Middle frontal gyrus (tissue), 1 donor: Measurements from ENCODE around the gene LRRC32.

Experiments
- DNase-seq: peaks from one replicate; pipeline ENCODE4 v3.0.0-alpha.2; 2015; ENCODE audit warnings: low spot score; ENCODE audit errors: extremely low spot score

The LRRC32 gene

DNA sequence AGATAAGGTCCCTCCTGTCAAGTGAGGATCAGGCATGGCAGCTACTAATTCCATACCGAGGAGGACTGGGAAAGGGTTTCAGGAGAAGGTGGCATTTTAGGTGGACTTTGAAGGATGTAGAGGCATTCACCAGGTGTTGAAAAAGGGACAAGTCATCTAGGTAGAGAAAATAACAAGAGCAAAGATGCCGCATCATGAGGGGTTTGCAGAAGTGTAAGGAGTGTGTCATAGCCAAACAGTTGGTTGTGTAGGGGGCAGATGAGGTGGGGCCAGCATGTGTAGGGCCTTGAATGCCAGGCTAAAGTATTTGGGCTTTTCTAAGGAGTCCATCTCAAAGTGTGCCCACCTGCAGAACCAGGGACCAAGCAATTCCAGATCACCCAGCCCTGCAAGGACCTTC, 11.6 kb upstream of the LRRC32 start:
- DNase-seq: no peak

DNA sequence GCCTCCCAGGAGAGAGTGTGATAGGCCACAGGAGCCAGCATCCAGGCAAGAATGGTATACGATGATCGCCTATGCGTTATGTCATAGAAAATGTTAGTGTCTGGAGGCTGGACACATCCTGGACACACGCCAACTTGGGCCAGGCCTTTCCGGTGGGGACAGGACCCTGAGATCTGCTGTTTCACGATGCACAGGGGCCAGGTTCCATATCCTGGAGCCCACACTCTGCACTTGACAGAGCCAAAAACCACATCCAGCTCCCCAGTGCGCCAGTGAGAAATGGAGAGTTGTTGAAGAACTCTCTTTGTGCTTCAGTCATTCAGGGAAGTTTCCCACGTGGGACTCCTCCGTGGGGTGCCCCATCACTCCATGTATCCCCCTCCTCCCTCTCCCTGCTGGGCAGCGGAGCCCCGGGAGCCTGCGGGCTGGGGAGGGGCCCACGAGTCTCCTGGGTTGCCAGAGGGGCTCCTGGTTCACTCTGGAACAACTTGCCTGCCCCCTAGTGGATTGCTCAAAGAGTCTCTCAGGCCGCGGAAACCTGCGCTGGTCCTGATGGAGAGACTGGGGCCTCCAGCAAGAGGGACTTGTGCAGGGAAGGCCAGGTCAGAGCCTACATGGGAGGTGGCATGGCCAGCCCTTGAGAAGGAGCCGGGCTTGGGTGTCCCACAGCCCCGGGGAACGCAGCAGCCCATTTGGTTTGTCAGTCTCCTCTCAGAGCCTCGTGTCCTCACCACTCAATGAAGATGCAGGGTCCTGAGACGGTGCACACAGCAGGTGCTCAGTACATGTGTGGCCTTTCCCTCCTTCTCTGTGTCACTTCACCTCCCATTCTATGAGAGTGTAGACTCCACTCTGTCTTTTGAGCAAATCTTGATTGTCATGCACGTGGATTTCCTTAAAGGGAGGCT, 10.2 kb upstream of the LRRC32 start:
- peak; percentile 24 for DNase-seq

DNA sequence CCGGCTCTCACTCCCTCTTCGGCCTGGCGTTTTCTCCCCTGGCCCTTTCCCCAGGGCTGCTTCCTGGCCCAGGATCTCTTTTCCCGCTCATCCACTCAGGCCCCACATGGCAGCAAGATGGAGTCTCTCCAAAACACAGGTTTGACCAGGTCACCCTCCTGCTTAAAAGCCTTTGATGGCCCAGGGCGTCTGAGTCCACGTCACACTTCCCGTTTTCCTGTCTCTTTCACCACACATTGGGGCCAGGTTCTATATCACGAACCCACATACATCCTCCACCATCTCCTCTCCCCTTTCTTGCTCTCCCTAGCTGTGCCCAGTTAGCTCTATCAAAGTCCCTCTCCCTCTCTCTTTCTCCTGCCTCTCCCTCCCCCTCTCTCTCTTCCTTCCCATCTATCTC, 7.8 kb upstream of the LRRC32 start:
- no peak for DNase-seq

DNA sequence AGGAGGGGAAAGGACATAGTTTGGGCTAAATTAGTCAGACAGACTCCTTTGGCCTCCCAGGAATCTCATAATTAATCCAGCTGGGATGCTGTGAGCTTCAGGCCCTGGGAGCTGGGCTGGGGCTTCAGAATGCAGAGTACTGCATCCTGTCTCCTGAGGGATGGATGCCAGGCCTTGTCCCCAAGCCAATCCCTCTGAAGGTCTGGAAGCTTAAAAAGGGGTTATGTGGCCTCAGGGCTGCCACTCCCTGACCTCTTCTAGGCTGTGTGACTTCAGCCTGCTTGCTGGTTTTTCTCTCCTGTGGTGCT, 6.9 kb upstream of the LRRC32 start:
- no peak for DNase-seq

DNA sequence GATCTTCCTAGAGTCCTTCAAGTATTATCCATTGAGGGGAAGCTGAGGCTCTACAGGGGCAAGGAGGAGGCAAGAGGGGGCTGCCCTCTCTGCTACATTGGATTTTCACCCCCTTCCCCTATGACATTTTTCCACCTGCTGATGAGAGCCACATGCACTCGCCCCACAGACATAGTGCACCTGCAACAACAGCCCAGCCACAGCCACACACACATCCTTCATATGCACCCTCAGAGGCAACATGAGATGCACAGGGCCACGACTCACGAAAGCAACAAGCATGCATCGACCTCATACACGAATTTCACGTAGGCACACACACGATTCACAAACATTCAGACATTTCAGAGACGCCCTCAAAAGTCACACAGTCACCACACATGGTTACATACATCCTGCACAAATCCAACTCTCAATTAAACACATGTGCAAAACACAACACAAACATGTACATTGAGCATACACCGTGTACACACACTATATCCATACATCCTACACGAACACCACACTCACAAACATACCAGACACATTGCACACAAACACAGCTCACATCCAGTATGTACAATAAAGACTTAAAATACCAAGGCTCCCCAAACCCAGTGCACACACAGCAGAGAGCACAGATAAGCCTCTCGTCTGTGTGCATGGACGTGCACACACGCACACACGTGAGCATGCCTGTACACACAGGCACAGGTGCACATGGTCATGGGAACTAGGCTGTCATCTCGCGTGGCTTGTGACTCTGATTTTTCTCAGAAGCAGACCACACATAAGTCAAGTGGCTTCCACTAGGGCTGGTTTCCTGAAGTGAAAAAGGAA, 6.3 kb upstream of the LRRC32 start:
- DNase-seq: no peak

DNA sequence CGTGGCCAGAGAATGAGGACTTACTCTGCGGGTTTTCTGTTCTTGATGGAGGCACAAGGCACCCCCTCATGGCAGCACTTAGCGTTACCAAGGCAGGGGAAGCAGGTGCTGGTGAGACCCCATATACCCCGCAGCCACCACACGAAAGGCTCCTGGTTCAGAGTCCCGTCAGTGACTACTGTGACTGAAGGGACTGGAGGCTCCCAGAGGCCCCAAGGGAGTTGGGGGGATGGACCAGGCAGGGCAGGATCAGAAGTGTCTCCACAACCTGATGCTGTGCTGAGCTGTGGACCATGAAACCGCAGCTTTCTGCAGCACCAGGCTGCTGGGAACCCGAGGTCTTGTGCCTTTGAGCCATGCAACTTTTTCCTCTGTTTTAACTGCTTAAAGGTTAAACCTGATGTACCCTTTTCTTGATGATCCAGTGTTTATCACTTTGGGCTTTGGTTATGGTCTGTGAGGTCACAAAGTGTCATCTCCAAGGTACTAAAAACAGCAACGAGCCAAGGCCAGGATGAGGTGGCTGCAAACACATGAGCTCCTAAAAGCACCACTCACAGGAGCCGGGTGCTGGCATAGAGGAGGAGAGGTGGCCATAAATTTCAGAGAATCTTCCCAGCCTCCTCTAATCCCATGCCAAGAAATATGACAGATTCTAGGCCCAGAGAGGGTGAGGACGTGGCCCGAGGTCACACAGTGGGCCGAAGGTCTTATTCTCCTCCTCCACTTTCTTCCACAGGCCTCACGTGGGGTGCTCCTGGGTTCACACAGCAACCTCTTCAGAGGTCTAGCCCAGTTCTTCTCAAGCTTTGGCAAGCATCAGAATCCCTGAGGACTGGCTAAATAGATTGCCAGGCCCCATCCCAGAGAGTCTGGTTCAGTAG, 4.2 kb upstream of the LRRC32 start:
- DNase-seq: no peak

DNA sequence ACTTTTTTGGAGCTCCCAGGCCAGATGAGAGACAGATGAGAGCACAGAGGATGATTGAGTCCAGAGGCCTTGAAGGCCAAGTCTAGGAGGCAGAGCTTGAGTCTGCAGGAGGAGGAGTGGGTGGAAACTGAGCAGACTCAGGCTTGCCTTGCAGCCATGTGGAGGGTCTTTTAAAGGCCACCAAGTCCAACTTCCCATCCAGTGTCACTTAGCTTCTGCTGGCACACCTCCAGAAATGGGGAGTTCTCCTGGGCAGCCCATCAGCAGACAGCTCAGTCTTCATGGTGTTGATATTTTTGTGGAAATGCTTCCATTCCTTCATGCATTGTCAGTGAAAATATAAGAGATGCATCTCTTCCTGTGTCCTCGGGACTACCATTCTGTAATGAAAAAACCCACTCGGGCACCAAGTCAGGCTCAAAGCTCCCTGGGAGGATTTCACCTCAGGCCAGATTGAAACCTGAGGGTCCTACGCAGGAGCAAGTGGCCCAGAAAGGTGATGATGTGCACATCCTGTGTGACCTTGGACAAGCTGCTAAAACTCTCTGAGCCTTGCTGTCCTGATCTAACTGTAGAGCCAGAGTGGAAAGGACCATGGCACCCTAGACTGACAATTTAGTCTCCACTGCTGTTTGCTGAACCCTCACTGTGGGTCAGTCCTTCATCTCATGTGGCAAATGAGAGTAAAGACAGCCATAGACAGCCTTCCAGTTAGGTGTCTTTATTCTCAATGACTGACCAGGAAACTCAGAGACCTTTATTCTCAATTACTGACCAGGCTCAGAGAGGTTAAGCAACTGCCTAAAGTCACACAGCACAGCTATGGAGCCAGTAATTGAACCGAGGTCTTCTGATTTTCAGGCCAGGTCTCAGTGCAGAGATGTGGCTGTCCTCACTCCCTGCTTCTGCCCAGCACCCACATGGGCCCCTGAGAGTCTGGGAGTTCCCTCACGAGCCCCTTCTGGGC, 2.9 kb upstream of the LRRC32 start:
- no peak for DNase-seq

DNA sequence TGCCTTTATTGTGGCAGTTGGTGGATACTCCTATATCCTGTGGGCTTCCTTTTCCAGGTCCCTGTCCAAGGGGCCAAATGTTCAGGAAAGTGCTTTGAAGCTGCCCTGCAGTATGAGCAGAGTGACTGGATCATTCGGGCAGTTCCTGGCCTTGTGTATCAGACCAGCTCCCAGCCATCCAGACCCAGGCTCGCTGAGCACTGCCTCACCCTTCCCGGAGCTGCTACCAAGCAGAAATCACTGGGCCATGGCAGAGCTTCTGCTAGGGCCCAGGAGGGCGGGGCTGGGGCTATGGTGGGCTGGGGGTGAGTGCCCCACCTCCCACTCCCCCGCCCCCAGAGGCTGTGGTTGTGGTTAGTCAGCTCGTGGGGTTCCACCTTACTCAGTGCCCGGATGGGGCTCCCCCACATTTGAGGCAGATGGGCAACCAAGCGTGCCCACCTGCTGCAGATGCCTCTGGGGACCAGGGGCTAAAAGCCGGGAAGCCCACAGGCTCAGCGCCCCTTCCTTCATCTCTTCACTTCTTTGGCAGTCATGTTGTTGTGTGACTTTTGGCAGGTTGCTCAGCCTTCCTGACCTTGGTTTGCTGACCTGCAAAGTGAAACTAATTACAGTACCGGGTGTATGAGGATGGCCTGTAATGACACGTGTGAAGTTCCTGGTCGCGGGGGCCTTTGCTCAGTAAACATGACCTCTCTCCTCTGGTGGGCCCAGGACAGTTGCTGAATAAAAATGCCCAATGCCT, 2.1 kb upstream of the LRRC32 start:
- DNase-seq: no peak

DNA sequence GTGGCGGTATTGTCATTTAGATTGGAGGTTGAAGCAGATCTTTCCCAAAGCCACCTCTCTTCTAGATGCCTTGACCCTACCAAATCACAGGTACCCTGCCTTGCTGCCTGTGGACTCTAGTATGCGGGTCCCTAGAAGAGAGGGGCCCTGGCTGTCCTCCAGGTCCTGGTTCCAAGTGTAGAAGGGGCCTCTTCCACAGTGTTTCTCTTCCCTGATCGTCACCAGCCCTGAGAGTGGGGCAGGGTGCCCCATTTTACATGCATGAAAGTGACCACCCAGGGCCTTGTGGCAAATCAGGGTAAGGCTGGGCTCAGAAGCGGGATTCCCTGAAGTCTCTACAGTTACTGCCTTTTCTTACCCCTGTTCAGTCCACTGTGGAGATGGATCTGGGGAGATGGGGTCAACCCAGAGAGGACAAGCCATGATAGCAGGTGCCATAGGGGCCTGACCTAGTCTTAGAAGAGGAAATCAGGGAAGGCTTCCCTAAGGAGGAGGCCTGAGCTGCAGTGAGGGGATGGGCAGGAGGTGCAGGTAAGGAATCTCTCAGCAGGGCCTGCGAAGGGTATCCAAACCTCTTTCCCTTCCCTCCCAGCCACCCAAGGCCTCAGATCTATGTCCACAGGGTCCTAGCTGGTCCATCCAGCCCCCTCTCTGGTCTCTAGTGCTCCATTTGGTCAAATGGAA, 1.2 kb upstream of the LRRC32 start:
- no peak for DNase-seq

DNA sequence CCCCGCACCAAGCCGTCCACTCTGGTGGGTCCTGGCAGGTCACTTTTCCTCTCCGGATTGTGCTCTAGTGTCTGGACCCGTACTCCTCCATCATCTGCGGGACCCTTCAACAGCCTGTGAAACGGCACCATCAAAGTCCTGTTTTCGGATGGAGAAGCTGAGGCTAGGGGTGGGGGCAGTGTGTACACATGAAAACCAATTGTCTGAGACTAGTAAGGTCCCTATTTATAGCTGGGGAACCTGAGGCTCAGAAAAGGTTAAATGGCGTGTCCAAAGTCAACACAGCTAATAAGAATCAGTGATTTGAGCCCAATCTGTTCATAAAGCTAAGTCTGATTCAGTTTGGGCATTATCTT, 668 bp upstream of the LRRC32 start:
- DNase-seq: no peak

DNA sequence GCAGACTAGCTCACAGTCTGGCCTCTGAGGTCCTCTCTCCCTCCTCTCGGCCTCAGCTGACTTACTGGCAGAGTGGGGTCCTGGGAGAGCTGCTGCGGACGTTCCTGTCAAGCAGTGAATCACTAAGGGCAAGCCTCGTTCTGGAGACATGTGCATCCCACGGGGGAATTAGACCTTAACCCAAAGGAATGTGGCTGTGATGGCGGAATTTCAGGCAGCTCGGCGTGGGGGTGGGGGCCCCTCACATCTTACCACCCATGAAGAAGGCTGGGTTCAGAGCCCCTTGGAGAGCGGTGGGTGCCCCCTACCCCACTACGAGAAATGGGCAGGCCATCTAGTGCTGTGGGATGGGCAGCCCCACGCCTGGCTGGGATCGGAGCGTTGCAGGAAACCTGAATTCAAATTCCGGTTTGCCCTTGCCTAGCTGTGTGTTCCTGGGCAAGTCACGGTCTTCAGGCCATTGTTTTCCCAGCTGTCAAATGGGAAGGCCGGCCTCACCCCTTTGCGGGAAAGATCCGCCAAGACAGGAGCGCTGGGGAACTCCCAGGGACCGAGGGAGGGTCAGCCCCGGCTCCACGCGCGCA, 554 bp downstream of the LRRC32 start:
- no peak for DNase-seq

DNA sequence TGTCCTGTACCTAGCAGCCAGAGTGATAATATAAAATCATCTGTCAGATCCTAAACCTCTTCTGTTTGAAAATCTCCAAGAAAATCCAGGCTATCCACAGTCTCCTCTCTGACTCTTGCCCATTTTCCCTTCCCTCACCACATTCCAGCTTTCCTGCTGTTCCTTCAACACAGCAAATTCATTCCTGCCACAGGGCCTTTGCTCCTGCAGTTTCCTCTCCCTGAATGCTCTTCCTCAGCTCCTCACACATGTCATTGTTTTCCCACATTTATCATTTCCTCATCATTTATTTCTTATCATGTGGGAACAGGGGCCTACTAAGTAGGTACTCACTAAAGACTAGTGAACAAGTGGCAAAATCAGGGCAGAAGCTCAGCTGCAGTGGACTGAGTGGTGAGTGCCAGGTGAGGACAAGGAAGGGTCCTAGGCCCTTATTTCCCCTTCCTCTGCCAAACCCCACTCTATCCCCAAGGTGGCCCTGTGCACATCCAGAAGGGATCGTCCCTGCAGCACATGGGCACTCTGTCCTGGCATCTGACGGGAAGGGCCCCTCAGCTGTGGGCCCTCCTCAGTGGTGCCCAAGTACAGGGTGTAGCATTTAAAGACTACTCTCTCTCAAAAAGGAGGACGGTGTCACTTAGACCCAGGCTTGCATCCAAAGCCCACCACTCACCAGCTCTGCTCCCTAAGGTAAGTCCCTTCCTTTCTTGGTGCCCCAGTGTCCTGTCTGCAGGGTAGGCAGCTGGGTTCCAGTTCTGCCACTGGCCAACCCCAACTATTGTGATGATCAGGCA, 2.0 kb downstream of the LRRC32 start:
- no peak for DNase-seq

DNA sequence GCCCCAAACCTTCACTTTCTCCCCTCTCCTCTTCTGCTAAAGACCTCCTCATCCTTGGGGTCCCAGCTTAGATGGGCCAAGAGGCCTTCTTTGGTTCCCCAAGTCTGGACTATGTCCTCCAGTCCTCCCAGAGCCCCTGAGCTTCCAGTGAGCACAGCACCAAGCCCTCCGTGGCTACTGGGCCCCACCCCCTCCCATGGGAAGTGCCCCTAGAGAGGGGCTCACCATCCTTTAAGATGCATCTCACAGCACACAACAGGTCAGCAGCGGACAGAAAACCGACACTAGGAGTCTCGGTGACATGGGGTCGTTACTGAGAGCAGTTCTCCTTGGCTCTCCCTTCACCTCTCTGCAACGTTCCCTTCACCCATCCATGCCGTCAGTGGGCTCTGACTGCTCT, 2.7 kb downstream of the LRRC32 start:
- DNase-seq: no peak

DNA sequence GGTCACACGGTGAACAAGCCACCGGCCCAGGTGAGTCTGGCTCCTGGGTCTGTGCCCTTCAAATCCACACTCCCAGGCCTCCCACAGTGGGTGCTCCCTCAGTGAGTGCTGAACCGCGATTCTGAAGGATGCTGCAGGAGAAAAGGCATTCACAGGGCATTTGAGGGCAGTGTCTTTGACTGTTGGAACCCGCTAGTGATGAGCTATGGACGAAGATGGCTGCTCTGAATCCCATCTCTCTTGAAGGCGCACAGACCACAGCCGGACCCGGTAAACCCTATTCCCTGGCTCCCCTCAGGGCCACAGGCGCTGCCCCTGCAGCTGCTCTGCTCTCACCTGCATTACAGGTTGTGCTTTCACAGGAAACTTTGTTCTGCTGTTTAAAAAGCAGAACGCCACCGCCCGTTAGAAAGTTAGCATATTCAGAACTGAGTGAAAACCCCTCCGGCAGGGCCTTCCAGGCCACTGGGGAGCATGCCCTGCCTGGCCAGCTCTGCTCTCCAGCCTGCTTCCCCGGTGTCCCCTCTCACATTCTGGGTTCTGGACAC, 3.2 kb downstream of the LRRC32 start:
- no peak for DNase-seq

DNA sequence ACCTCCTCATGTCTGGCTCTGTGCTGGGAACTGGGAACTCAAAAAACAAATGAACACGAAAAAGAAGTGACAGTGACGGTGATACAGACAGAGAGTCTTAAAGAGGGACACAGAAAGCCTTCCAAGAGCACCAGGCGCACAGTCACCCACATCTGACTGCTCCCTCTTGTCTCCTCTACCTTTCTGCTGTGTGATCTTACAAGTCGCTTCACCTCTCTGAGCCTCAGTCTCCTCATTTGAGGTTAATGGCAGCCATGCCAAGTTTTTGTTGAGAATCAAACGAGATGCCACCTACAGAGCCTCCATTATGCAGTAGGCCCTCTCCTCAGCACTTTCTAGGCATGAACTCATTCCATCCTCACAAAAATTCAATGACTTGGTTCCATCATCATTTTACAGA, 3.7 kb downstream of the LRRC32 start:
- no peak for DNase-seq

DNA sequence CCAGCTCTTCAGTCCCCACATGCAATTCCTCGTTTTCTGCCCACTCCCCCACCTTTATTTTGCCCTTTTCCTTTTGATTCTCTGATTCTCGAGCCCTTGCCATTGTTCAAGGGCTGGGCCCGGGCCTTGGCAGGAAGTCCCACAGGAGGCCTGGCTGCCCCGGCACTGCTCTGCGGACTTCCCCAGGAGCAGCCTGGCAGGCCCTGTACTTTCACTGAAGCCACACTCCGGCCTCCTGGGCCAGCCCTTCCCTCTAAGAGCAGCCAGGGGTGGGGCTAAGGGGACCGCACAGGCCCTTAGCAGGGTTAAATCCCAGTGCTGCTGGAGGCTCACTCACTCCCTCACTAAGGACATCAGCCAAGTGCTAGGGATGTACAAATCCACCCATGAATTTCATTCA, 4.1 kb downstream of the LRRC32 start:
- no peak for DNase-seq

DNA sequence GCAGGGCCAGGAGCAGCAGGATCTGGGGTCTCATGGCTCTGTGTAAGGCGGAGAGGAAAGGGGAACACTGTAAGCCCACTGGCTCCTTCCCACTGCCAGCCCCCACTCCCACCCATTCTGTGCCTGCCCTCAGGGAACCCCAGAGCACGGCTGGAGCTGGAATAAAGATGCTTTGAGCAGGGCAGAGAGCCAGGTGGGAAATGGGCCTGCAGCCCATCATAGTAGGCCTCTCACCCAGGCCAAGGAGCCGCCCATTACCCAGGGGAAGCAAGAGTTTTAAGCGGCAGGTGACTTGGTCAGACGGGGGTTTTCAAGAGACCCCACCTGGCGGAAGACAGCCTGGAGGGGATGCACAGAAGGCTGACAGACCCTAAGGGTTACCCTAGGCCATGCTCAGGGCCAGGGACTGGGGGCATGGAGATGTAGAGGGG, 4.6 kb downstream of the LRRC32 start:
- DNase-seq: no peak

DNA sequence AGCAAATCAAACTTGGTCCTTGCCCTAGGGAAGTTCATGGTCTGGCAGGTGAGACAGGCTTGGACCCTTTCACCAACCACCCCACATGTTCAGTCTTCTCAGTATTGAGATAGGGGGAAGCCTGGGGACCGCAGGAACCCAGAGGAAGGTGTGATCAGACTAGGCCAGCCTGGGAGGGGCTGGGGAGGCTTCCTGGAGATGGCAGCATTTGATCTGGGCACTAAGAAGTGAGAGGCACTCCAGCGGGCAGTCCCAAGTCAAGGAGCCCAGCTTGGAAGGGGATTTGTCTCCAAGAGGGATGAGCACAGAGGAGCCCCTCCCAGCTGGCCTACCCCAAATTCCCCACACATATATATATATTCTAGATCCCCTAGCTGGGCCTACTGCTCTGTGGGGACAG, 5.4 kb downstream of the LRRC32 start:
- no peak for DNase-seq
